Ovary (tissue), 9 donors: ENCODE data around the gene CETN1. TPM values are rescaled to one million over a fixed set of nuclear protein-coding genes. Genes with fewer than 3 reads are reported as not detected.

ENCODE experiments used
- DNase-seq, 5 donors: peaks; one replicate each; pipeline ENCODE4 v3.0.0-alpha.2; 2019 to 2020
- H3K27ac ChIP-seq, 2 donors: fragments of 200-600 bp; one replicate each; pipeline versions ENCODE4 v1.5.1 to v1.8.0; 2019 to 2022
- H3K27me3 ChIP-seq: fragments of 200-600 bp; one replicate; pipeline ENCODE4 v1.8.0; 2022
- H3K36me3 ChIP-seq: fragments of 200-600 bp; sonication (generic); one replicate; pipeline ENCODE4 v1.5.1; 2019
- H3K4me1 ChIP-seq: one replicate; pipeline ENCODE4 v1.8.1; 2013; ENCODE audit warnings: mild to moderate bottlenecking, moderate library complexity; ENCODE audit not compliant: insufficient read depth
- H3K4me3 ChIP-seq: fragments of 200-600 bp; sonication (generic); one replicate; pipeline ENCODE4 v1.5.1; 2017
- H3K9me3 ChIP-seq, 2 donors: fragments of 200-600 bp in 1 of 2; sonication (generic) in 1 of 2; one replicate each; pipeline versions ENCODE4 v1.5.1 to v1.8.1; 2013 to 2019; ENCODE audit warnings: mild to moderate bottlenecking in 1 of 2, moderate library complexity in 1 of 2
- CTCF ChIP-seq, 3 donors: fragments of 450-650 bp in 2 of 3; fragments of 200-600 bp in 1 of 3; IDR thresholded peaks; one replicate each; pipeline versions ENCODE4 v1.5.1 to v1.8.0; 2016 to 2022; ENCODE audit warnings: antibody characterized with exemption in 3 of 3, mild to moderate bottlenecking in 1 of 3
- EP300 ChIP-seq: sonication (generic); formaldehyde crosslinking; IDR thresholded peaks from one replicate; pipeline ENCODE4 v1.6.1; 2017; ENCODE audit warnings: antibody characterized with exemption
- POLR2A ChIP-seq: fragments of 450-650 bp; IDR thresholded peaks from one replicate; pipeline ENCODE4 v1.6.1; 2017; ENCODE audit warnings: antibody characterized with exemption, mild to moderate bottlenecking, moderate library complexity
- WGBS, 3 donors: extraction: QIAGEN DNeasy Blood & Tissue Kit in 1 of 3; methylation state at CpG; one replicate each; pipeline versions ENCODE4 v1.1.5 to v1.1.7; 2013 to 2017; 5-methylcytosine and 5-hydroxymethylcytosine counted together
- intact Hi-C, 4 donors: fragments of 100-400 bp; cut with DNase I; formaldehyde crosslinking; loops; one replicate each; pipeline versions ENCODE4 v1.11.0 to v1.15.1; 2022 to 2023
- polyA plus RNA-seq, 2 donors: library from polyadenylated mRNA; stranded (reverse); fragments of 200-250 nt in 1 of 2; fragments of 350-450 nt in 1 of 2; fragmentation: Illumina TruSeq in 1 of 2; extraction: RNeasy Lipid Tissue Mini Kit (QIAGEN cat#74804) in 1 of 2; gene quantifications; one replicate each; pipeline ENCODE4 v1.2.3, GENCODE V29; 2013 to 2014
- total RNA-seq, 7 donors: library from RNA; depleted of rRNA in 2 of 7; stranded (reverse); fragments of >200 nt in 2 of 7; fragmentation: NEBNext Ultra II Directional in 3 of 7; extraction: Animal tissue kit (Norgen Biotek cat#: 25700) in 3 of 7; gene quantifications; one replicate each; pipeline versions ENCODE4 v1.1.0 to v1.2.4, GENCODE V29; 2016 to 2023
- donor health status: DM: no; HTN: no; CAD: no; lungs with moderate emphysema.
- donor health status: DM: no; HTN: no; CAD: no.
- donor health status: Bipolar disorder and iron deficiency.
- donor health status: DM: yes; HTN: yes; CAD: no.
- donor health status: DM: no; HTN: no; CAD: no.
- donor health status: DM: yes; HTN: yes; CAD: no.

Gene CETN1
- total and polyA plus RNA-seq, 9 donors = not detected

DNA sequence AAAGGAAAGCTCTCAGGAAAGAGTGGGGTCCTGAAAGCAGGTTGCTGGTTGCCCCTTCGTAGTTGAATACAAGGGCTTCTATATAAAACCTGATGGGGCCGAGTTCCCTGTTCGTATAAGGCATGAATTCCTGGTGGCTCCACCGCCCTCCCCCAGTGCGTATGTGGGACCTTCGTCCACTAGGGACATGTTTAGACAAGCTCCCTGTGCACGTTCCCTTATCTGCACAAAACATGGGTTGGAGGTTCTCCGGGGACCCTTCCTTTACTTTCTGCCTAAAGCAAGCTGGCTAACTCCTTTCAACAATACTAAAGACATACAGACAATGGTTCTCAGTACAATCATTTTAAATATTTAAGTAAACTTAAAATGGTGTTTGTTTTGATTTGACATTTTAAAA, 24.6 kb downstream of the CETN1 start:
- H3K9me3 ChIP-seq = no peaks in the 10 kb centered on the region
- H3K27ac ChIP-seq = no peak overlapping the region
- WGBS, 3 donors = 59 to 62% (median 61%) methylated on average over 8 of the region's 8 CpGs
- H3K4me3 ChIP-seq = no peak overlapping the region
- no peak for TF ChIP-seq POLR2A
- TF ChIP-seq EP300 = no peak
- no peak for TF ChIP-seq CTCF (IDR thresholded peaks at IDR 0.05)
- no peak for DNase-seq
- H3K27me3 ChIP-seq = no peaks in the 10 kb centered on the region
- no peaks in the 10 kb centered on the region for H3K4me1 ChIP-seq
- intact Hi-C loops = no loop called here
- no peaks in the 10 kb centered on the region for H3K36me3 ChIP-seq

- H3K9me3 ChIP-seq = no peaks in the 10 kb centered on the region
- 87 to 90% (median 89%) methylated on average over 7 of the region's 7 CpGs for whole genome bisulfite sequencing, 3 donors
- no peak overlapping the region for H3K4me3 ChIP-seq
- DNase-seq = no peak
- H3K4me1 ChIP-seq = no peaks in the 10 kb centered on the region
- no peaks in the 10 kb centered on the region for H3K27me3 ChIP-seq
- no peak overlapping the region for H3K27ac ChIP-seq
- intact Hi-C loops = no loop called here
- H3K36me3 ChIP-seq = no peaks in the 10 kb centered on the region
- TF ChIP-seq CTCF (IDR thresholded peaks at IDR 0.05) (no peak), POLR2A (no peak), EP300 (no peak)
Measured at GRCh38 chr18:607930-608329, 27.8 kb downstream of the CETN1 start.

DNA sequence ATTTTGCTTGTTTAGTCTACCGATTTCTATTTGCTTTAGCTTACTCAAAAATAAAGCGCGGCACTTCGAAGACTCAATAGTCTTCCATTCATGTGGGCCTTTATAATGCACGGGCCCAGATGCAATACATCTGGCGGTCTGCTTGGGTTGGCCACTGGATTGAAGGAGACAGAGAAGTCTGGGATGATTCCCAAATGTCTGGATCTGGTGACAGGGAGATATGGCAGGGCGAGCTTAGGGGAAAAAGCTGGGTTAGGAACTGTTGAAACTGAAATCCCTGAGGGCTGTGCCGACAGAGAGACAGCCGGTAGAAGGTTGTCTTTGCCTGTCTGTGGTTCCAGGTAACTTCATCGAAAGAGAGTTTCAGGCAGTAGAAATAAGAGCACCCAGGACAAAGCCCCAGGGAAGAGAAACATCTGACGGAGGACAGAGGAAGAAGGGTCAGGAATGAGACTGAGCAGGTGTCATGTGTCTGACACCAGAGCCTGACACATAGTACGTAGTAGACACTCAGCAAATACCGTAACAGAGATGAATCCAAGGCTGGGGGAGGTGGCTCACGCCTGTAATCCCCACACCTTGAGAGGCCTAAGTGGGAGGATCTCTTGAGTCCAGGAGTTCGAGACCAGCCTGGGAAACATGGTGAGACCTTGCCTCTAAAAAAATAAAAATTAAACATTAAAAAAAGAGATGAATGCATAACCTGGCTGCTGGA, 30.2 kb downstream of the CETN1 start:
- H3K4me1 ChIP-seq = no peaks in the 10 kb centered on the region
- no peak overlapping the region for H3K4me3 ChIP-seq
- TF ChIP-seq CTCF (IDR thresholded peaks at IDR 0.05) (no peak), POLR2A (no peak), EP300 (no peak)
- 55 to 73% (median 72%) methylated on average over 15 of the region's 15 CpGs for WGBS, 3 donors
- no peaks in the 10 kb centered on the region for H3K9me3 ChIP-seq
- intact Hi-C loops = loop anchor here in 2 of 4 donors (5.0 to 10.0 kb wide), 2 partner anchors 313 to 326 kb away; no protein-coding TSS in a partner anchor
- no peak for DNase-seq
- H3K27me3 ChIP-seq = no peaks in the 10 kb centered on the region
- no peaks in the 10 kb centered on the region for H3K36me3 ChIP-seq
- H3K27ac ChIP-seq = no peak overlapping the region

DNA sequence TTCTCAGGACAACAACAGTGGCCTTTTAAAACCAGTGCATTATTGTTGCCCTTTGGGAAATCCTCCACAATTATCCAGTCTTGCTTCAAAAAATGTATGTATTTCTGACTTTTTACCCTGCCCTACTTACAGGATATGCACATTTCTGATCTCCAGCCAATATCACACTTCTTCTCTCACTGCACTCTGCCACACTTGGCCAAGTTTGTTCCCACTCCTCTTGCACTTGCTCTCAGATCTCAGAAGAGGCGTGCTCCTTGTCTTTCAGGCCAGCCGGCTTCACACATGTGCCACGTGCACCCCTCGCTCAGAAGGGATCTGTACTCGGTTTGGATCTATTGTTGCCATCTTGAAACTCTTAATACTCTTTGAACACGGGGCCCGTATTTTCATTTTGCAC, 32.0 kb downstream of the CETN1 start:
- no peak for DNase-seq
- Histone ChIP-seq H3K4me3 (no peak overlapping the region), H3K27me3 (no peaks in the 10 kb centered on the region), H3K9me3 (no peaks in the 10 kb centered on the region), H3K4me1 (no peaks in the 10 kb centered on the region), H3K36me3 (no peaks in the 10 kb centered on the region), H3K27ac (no peak overlapping the region)
- 88 to 94% (median 90%) methylated on average over 7 of the region's 7 CpGs for WGBS, 3 donors
- no peak for TF ChIP-seq EP300
- TF ChIP-seq CTCF (IDR thresholded peaks at IDR 0.05) = no peak
- no peak for TF ChIP-seq POLR2A
- intact Hi-C loops = loop anchor here in 2 of 4 donors (5.0 to 10.0 kb wide), 2 partner anchors 315 to 327 kb away; no protein-coding TSS in a partner anchor
